Neural progenitor cell (in vitro differentiated cells): ENCODE data around the gene TYSND1.

ENCODE experiments used
- CTCF ChIP-seq: fragments of 200-600 bp; sonication (generic); IDR thresholded peaks from 2 replicates; pipeline ENCODE4 v1.5.1; 2017; ENCODE audit warnings: antibody characterized with exemption, mild to moderate bottlenecking
- EZH2 ChIP-seq: fragments of 200-600 bp; sonication (generic); IDR thresholded peaks from 2 replicates; pipeline ENCODE4 v1.6.1; 2017; ENCODE audit warnings: antibody characterized with exemption, mild to moderate bottlenecking, moderate library complexity
- EZH2phosphoT487 ChIP-seq: fragments of 200-600 bp; sonication (generic); IDR thresholded peaks from 2 replicates; pipeline ENCODE4 v1.6.1; 2017; ENCODE audit warnings: antibody characterized with exemption

- TF ChIP-seq CTCF = peak; percentile 65
- TF ChIP-seq EZH2phosphoT487 = no peak
- peak; percentile 55 for TF ChIP-seq EZH2
Observed at GRCh38 chr10:70145666-70146488, 623 bp downstream of the TYSND1 start.
